ENCODE measurements around the gene BTBD2. TPM values are rescaled to one million over a fixed set of nuclear protein-coding genes. Genes with fewer than 3 reads are reported as not detected.

Gene BTBD2
- total and polyA plus RNA-seq, 2 of the 13 experiments (the other 11 are each of a cell fraction or from before 2014, with no cell fraction given): 28.1 to 45.3 TPM

DNA sequence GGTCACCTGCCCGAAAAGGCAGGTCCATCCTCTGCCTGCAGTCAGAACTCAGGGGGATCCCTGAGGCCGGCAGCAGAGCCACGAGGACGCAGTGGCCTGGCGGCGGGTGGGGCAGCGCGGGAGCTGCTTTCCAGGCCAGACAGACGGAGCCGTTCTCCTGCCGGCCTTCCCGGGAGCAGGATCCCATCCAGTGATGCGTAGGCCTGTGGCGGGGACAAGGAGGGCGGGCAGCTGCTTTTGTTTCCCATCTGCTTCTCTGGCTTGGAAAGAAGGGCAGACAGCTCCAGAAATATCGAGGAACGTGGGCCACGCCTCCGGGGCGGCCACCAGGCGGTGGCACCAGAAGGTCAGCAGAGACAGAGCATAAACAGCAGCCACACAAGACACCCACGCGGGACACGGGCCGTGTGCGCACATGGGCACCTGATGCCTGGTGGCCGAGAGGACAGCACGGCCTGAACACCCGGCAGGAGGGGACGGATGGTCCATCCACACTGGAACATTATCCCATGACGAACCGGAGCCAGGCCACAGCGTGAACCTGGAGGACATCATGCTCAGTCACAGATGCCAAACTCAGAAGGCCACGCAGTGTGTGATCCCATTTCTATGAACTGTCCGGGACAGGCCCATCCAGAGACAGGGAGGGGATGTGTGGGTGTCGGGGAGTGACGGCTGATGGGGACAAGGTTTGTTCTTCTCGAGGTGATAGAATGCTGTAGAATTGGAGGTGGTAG, 49.4 kb upstream of the BTBD2 start (continued):
- TF ChIP-seq, protein P1, sequence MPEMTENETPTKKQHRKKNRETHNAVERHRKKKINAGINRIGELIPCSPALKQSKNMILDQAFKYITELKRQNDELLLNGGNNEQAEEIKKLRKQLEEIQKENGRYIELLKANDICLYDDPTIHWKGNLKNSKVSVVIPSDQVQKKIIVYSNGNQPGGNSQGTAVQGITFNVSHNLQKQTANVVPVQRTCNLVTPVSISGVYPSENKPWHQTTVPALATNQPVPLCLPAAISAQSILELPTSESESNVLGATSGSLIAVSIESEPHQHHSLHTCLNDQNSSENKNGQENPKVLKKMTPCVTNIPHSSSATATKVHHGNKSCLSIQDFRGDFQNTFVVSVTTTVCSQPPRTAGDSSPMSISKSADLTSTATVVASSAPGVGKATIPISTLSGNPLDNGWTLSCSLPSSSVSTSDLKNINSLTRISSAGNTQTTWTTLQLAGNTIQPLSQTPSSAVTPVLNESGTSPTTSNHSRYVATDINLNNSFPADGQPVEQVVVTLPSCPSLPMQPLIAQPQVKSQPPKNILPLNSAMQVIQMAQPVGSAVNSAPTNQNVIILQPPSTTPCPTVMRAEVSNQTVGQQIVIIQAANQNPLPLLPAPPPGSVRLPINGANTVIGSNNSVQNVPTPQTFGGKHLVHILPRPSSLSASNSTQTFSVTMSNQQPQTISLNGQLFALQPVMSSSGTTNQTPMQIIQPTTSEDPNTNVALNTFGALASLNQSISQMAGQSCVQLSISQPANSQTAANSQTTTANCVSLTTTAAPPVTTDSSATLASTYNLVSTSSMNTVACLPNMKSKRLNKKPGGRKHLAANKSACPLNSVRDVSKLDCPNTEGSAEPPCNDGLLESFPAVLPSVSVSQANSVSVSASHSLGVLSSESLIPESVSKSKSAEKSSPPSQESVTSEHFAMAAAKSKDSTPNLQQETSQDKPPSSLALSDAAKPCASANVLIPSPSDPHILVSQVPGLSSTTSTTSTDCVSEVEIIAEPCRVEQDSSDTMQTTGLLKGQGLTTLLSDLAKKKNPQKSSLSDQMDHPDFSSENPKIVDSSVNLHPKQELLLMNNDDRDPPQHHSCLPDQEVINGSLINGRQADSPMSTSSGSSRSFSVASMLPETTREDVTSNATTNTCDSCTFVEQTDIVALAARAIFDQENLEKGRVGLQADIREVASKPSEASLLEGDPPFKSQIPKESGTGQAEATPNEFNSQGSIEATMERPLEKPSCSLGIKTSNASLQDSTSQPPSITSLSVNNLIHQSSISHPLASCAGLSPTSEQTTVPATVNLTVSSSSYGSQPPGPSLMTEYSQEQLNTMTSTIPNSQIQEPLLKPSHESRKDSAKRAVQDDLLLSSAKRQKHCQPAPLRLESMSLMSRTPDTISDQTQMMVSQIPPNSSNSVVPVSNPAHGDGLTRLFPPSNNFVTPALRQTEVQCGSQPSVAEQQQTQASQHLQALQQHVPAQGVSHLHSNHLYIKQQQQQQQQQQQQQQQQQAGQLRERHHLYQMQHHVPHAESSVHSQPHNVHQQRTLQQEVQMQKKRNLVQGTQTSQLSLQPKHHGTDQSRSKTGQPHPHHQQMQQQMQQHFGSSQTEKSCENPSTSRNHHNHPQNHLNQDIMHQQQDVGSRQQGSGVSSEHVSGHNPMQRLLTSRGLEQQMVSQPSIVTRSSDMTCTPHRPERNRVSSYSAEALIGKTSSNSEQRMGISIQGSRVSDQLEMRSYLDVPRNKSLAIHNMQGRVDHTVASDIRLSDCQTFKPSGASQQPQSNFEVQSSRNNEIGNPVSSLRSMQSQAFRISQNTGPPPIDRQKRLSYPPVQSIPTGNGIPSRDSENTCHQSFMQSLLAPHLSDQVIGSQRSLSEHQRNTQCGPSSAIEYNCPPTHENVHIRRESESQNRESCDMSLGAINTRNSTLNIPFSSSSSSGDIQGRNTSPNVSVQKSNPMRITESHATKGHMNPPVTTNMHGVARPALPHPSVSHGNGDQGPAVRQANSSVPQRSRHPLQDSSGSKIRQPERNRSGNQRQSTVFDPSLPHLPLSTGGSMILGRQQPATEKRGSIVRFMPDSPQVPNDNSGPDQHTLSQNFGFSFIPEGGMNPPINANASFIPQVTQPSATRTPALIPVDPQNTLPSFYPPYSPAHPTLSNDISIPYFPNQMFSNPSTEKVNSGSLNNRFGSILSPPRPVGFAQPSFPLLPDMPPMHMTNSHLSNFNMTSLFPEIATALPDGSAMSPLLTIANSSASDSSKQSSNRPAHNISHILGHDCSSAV (CRISPR knock-in tag; IDR thresholded peaks at IDR 0.05; ENCODE audit: borderline replicate concordance): no peak
- TF ChIP-seq KMT2A (CRISPR knock-in tag; IDR thresholded peaks at IDR 0.05): no peak
- no peak for TF ChIP-seq ZMYM3 (CRISPR knock-in tag; IDR thresholded peaks at IDR 0.05)
- TF ChIP-seq ZNF274 (CRISPR knock-in tag; IDR thresholded peaks at IDR 0.05): peak; percentile 63; the same call in 1 of the 2 replicates
- no peak for TF ChIP-seq SIX4 (CRISPR knock-in tag; IDR thresholded peaks at IDR 0.05)
- no peak for TF ChIP-seq GTF3A (CRISPR knock-in tag; conservative IDR thresholded peaks at IDR 0.05)
- TF ChIP-seq NPAS2 (CRISPR knock-in tag; IDR thresholded peaks at IDR 0.05; ENCODE audit: borderline replicate concordance): no peak
- TF ChIP-seq ZNF44 (CRISPR knock-in tag; IDR thresholded peaks at IDR 0.05): 0 out of 2 replicates have a peak, but pooled peaks have one; percentile 53
- no peak for TF ChIP-seq RNF2 (conservative IDR thresholded peaks at IDR 0.05; ENCODE audit: low read depth)
- TF ChIP-seq SCMH1 (CRISPR knock-in tag; IDR thresholded peaks at IDR 0.05; ENCODE audit: borderline replicate concordance): no peak
- TF ChIP-seq, protein P2, sequence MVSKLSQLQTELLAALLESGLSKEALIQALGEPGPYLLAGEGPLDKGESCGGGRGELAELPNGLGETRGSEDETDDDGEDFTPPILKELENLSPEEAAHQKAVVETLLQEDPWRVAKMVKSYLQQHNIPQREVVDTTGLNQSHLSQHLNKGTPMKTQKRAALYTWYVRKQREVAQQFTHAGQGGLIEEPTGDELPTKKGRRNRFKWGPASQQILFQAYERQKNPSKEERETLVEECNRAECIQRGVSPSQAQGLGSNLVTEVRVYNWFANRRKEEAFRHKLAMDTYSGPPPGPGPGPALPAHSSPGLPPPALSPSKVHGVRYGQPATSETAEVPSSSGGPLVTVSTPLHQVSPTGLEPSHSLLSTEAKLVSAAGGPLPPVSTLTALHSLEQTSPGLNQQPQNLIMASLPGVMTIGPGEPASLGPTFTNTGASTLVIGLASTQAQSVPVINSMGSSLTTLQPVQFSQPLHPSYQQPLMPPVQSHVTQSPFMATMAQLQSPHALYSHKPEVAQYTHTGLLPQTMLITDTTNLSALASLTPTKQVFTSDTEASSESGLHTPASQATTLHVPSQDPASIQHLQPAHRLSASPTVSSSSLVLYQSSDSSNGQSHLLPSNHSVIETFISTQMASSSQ (IDR thresholded peaks at IDR 0.05; ENCODE audit: low read depth): no peak
- TF ChIP-seq, protein P2 (CRISPR knock-in tag; IDR thresholded peaks at IDR 0.05; ENCODE audit: borderline replicate concordance): peak; percentile 62; the same call in 1 of the 2 replicates
- no peak for TF ChIP-seq ZNF207 (IDR thresholded peaks at IDR 0.05; ENCODE audit: borderline replicate concordance)
- TF ChIP-seq MXD4 (CRISPR knock-in tag; IDR thresholded peaks at IDR 0.05): 0 out of 2 replicates have a peak, but pooled peaks have one; percentile 20
- TF ChIP-seq, protein P3, sequence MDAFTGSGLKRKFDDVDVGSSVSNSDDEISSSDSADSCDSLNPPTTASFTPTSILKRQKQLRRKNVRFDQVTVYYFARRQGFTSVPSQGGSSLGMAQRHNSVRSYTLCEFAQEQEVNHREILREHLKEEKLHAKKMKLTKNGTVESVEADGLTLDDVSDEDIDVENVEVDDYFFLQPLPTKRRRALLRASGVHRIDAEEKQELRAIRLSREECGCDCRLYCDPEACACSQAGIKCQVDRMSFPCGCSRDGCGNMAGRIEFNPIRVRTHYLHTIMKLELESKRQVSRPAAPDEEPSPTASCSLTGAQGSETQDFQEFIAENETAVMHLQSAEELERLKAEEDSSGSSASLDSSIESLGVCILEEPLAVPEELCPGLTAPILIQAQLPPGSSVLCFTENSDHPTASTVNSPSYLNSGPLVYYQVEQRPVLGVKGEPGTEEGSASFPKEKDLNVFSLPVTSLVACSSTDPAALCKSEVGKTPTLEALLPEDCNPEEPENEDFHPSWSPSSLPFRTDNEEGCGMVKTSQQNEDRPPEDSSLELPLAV (CRISPR knock-in tag; conservative IDR thresholded peaks at IDR 0.05; ENCODE audit: low read depth): no peak

Measured in HepG2 (cell line).